PFSK-1 (cell line): ENCODE results near the gene CD80.

Experiments used
- FOXP2 ChIP-seq: optimal IDR thresholded peaks from 2 replicates; pipeline ENCODE3; 2011; ENCODE audit warnings: borderline replicate concordance, control low read depth, inconsistent platforms; ENCODE audit not compliant: insufficient read depth; ENCODE audit errors: extremely low read length, extremely low read depth
- POLR2AphosphoS5 ChIP-seq: IDR thresholded peaks from 2 replicates; pipeline ENCODE4 v1.6.1; 2012; ENCODE audit warnings: low read depth, mild to moderate bottlenecking, control low read depth, low read length, moderate library complexity
- SIN3A ChIP-seq: IDR thresholded peaks from 2 replicates; pipeline ENCODE4 v1.6.1; 2012; ENCODE audit warnings: mild to moderate bottlenecking, low read length, moderate library complexity, borderline replicate concordance; ENCODE audit not compliant: insufficient read depth
- TAF1 ChIP-seq: IDR thresholded peaks from 2 replicates; pipeline ENCODE4 v1.6.1; 2012; ENCODE audit warnings: low read length, control low read depth, borderline replicate concordance; ENCODE audit not compliant: insufficient read depth
- TF ChIP-seq, protein P1 (sequence below), 2 experiments: IDR thresholded peaks; 2 replicates each; pipeline versions ENCODE4 v1.6.1 to v1.8.0; 2011 to 2012; ENCODE audit warnings: low read depth in 2 of 2, low read length in 2 of 2, control low read depth in 1 of 2, inconsistent platforms in 1 of 2, mild to moderate bottlenecking in 1 of 2, moderate library complexity in 1 of 2; ENCODE audit not compliant: insufficient read depth in 1 of 2

The CD80 gene

DNA sequence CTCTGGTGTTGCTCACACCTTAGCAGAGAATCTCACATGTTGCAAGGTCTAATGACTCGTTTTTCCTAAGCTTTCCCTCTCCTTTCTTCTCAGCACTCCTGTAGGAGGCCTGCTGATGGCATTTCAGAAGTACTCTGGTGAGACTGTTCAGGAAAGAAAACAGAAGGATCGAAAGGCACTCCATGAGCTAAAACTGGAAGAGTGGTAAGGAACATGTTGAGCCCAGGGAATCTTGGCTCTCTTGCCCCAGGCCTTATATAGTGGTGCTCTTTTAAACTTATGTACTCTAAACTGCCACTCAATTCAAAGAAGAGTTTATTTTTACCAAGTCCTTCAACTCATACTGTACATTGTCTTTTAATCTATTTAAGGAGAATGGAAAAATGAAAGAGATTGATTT, 42.3 kb downstream of the CD80 start:
- TF ChIP-seq, protein P1, sequence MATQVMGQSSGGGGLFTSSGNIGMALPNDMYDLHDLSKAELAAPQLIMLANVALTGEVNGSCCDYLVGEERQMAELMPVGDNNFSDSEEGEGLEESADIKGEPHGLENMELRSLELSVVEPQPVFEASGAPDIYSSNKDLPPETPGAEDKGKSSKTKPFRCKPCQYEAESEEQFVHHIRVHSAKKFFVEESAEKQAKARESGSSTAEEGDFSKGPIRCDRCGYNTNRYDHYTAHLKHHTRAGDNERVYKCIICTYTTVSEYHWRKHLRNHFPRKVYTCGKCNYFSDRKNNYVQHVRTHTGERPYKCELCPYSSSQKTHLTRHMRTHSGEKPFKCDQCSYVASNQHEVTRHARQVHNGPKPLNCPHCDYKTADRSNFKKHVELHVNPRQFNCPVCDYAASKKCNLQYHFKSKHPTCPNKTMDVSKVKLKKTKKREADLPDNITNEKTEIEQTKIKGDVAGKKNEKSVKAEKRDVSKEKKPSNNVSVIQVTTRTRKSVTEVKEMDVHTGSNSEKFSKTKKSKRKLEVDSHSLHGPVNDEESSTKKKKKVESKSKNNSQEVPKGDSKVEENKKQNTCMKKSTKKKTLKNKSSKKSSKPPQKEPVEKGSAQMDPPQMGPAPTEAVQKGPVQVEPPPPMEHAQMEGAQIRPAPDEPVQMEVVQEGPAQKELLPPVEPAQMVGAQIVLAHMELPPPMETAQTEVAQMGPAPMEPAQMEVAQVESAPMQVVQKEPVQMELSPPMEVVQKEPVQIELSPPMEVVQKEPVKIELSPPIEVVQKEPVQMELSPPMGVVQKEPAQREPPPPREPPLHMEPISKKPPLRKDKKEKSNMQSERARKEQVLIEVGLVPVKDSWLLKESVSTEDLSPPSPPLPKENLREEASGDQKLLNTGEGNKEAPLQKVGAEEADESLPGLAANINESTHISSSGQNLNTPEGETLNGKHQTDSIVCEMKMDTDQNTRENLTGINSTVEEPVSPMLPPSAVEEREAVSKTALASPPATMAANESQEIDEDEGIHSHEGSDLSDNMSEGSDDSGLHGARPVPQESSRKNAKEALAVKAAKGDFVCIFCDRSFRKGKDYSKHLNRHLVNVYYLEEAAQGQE (IDR thresholded peaks at IDR 0.05; ENCODE audit: insufficient read depth in 1 of 2, low read depth in 2 of 2, low read length in 2 of 2): no peak
- no peak for TF ChIP-seq POLR2AphosphoS5
- no peak for TF ChIP-seq SIN3A
- TF ChIP-seq TAF1: no peak
- TF ChIP-seq FOXP2: no peak

DNA sequence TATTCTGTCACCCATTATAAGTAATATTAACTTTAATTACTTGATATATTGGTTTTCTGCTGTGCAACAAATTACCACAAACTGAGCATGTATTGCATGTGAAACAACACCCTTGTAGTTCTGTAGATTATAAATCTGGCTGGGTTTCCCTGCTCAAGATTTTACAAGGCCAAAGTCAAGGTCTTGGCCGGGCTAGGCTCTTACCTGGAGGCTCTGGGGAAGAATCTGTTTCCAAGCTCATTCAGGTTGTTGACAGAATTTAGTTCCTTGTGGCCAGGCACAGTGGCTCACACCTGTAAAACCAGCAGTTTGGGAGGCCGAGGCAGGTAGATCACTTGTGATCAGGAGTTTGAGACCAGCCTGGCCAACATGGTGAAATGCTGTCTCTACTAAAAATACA, 44.8 kb downstream of the CD80 start:
- no peak for TF ChIP-seq SIN3A
- no peak for TF ChIP-seq FOXP2
- TF ChIP-seq TAF1: no peak
- TF ChIP-seq, protein P1 (IDR thresholded peaks at IDR 0.05; ENCODE audit: insufficient read depth in 1 of 2, low read depth in 2 of 2, low read length in 2 of 2): no peak
- no peak for TF ChIP-seq POLR2AphosphoS5

DNA sequence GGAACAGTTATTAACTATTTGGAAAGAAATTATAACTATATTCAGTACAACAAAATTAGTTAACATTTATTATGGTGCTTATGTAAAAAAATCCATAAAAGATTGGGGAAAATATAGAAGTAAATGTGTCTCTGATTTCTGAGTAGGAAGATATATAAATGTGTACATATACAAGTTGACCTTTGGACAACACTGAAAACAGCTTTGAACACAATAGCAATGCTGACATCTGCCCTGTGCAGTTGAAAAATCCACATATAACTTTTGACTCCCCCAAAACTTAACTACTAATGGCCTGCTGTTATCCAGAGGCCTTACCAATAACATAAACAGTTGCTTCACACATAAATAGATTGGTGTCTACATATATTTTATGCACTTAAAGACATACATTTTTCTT, 48.7 kb downstream of the CD80 start:
- no peak for TF ChIP-seq SIN3A
- TF ChIP-seq, protein P1 (IDR thresholded peaks at IDR 0.05; ENCODE audit: insufficient read depth in 1 of 2, low read depth in 2 of 2, low read length in 2 of 2): no peak
- no peak for TF ChIP-seq TAF1
- no peak for TF ChIP-seq POLR2AphosphoS5
- TF ChIP-seq FOXP2: no peak

DNA sequence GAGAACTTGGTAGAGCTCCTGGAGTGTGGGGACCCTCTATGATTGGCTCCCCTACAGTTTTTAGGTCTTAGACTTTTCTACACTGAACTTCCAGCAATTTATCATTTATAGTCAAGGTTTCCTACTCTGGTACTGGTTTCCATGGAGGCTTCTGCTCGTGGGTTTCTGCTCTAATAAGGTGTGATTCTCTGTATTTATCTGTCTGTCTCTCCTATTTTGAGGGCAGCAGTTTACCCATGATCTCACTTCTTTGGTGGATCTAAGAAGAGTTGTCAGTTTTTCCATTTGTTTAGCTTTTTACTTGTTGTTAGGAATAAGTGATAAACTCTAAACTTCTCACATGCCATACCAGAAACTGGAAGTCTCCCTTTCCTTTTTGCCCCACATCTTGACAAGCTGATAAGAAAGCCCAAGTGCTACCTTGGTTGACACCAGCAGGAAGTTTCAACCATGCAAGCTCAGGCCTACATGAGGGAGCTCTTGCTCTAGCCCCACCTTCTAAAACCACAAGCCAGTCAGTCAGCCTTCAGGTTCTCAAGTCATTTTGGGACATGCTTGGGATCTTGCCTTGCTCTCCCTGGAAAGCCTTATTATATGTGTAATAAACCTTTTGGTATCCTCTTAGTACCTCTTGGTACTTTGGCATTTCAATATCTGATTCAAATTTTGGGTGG, 51.1 kb downstream of the CD80 start:
- TF ChIP-seq POLR2AphosphoS5 (no peak), FOXP2 (no peak), TAF1 (no peak), SIN3A (no peak)
- TF ChIP-seq, protein P1 (IDR thresholded peaks at IDR 0.05; ENCODE audit: insufficient read depth in 1 of 2, low read depth in 2 of 2, low read length in 2 of 2): no peak

DNA sequence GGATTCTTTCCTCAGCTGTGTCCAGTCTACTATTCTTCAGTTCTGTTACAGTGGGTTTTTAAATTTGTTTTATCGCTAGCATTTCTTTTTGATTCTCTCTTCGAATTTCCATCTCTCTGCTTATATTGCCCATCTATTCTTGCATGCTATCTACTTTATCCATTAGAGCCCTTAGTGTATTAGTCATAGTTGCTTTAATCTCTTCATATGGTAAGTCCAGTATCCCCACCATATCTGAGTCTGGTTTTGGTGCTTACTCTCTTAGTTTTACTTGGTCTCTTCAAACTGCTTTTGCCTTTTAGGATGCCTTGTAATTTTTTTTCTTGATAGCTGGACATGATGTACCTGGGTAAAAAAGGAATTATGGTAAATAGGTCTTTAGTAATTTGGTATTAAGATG, 52.0 kb downstream of the CD80 start:
- no peak for TF ChIP-seq SIN3A
- TF ChIP-seq POLR2AphosphoS5: no peak
- TF ChIP-seq FOXP2: no peak
